NCI-H526 (cell line): ENCODE data around the gene EIF3F.

Source experiments
- DNase-seq, 2 experiments: peaks; one replicate each; lab custom pipeline; 2025; lab: John Stamatoyannopoulos, UW

The EIF3F gene

GRCh38 chr11:8022876-8023275 is 35.7 kb downstream of the EIF3F start:
- DNase-seq = no peak

- no peak for DNase-seq
Measured at GRCh38 chr11:8023831-8024555, 36.9 kb downstream of the EIF3F start.

- DNase-seq = no peak
Measured at GRCh38 chr11:8025123-8025522, 38.0 kb downstream of the EIF3F start.

GRCh38 chr11:8025816-8026215 is 38.7 kb downstream of the EIF3F start:
- DNase-seq = no peak

- no peak for DNase-seq
Measured at GRCh38 chr11:8026982-8027381, 39.8 kb downstream of the EIF3F start.

- DNase-seq = no peak
Measured at GRCh38 chr11:8028766-8029165, 41.6 kb downstream of the EIF3F start.

- no peak for DNase-seq
Measured at GRCh38 chr11:8030526-8031247, 43.5 kb downstream of the EIF3F start.

- no peak for DNase-seq
Measured at GRCh38 chr11:8031248-8032115, 44.3 kb downstream of the EIF3F start.

- DNase-seq = no peak
Measured at GRCh38 chr11:8032122-8032521, 45.0 kb downstream of the EIF3F start.

- no peak for DNase-seq
Measured at GRCh38 chr11:8032576-8033304, 45.6 kb downstream of the EIF3F start.

- peak; percentile 21 to 75 for DNase-seq
Measured at GRCh38 chr11:8033305-8034105, 46.4 kb downstream of the EIF3F start.

- no peak for DNase-seq
Measured at GRCh38 chr11:8034106-8034585, 47.0 kb downstream of the EIF3F start.

- no peak for DNase-seq
Measured at GRCh38 chr11:8034604-8035190, 47.6 kb downstream of the EIF3F start.

GRCh38 chr11:8035200-8035855 is 48.2 kb downstream of the EIF3F start:
- no peak for DNase-seq

GRCh38 chr11:8036002-8036802 is 49.1 kb downstream of the EIF3F start:
- DNase-seq = no peak

GRCh38 chr11:8036986-8037385 is 49.8 kb downstream of the EIF3F start:
- no peak for DNase-seq

- DNase-seq = no peak
Measured at GRCh38 chr11:8038393-8038792, 51.3 kb downstream of the EIF3F start.

- no peak for DNase-seq
Measured at GRCh38 chr11:8038811-8039529, 51.8 kb downstream of the EIF3F start.
